ENCODE measurements around the gene MYO5B.

The MYO5B gene

GRCh38 chr18:49894517-49895226, 300.3 kb downstream of the MYO5B start:
- TF ChIP-seq CTCF (IDR thresholded peaks at IDR 0.05; ENCODE audit: borderline replicate concordance, extremely low read depth, low read length, poor library complexity, severe bottlenecking) (no peak), EZH2 (IDR thresholded peaks at IDR 0.05; ENCODE audit: borderline replicate concordance, low read depth, low read length, severe bottlenecking) (no peak)
- ATAC-seq (ENCODE audit: insufficient read depth, low read depth): no peak

GRCh38 chr18:49893036-49893435, 301.9 kb downstream of the MYO5B start:
- Histone ChIP-seq H3K9ac (ENCODE audit: low read depth, low read length) (no peak overlapping the region), H3K27ac (ENCODE audit: low read length) (no peak overlapping the region), H3K27me3 (ENCODE audit: insufficient read depth, low read length, poor library complexity) (no peaks in the 10 kb centered on the region), H3K79me2 (ENCODE audit: insufficient read depth, low read length) (no peaks in the 10 kb centered on the region), H3K4me2 (ENCODE audit: insufficient read depth, low read length) (no peak overlapping the region), H3K36me3 (ENCODE audit: insufficient read depth, low read length) (no peaks in the 10 kb centered on the region), H3K4me1 (ENCODE audit: insufficient read depth, low read length) (no peaks in the 10 kb centered on the region), H3K4me3 (ENCODE audit: low read depth in 1 of 2, low read length in 2 of 2) (no peak overlapping the region), H3K9me3 (ENCODE audit: insufficient read depth, low read length, severe bottlenecking) (no peaks in the 10 kb centered on the region), H2AFZ (ENCODE audit: low read depth, low read length) (no peak overlapping the region), H4K20me1 (ENCODE audit: insufficient read depth, low read length) (peaks cover 6% of the 10 kb centered on the region; the same call in 1 of the 2 replicates)
- TF ChIP-seq EZH2 (IDR thresholded peaks at IDR 0.05; ENCODE audit: borderline replicate concordance, low read depth, low read length, severe bottlenecking) (no peak), CTCF (IDR thresholded peaks at IDR 0.05; ENCODE audit: borderline replicate concordance, extremely low read depth, low read length, poor library complexity, severe bottlenecking) (no peak)
- ATAC-seq (ENCODE audit: insufficient read depth, low read depth) (no peak), DNase-seq (no peak)

More at GRCh38 chr18:49894517-49895226, 300.3 kb downstream of the MYO5B start:
- Histone ChIP-seq H3K4me3 (ENCODE audit: low read depth in 1 of 2, low read length in 2 of 2) (no peak overlapping the region), H2AFZ (ENCODE audit: low read depth, low read length) (no peak overlapping the region), H3K79me2 (ENCODE audit: insufficient read depth, low read length) (no peaks in the 10 kb centered on the region), H4K20me1 (ENCODE audit: insufficient read depth, low read length) (peaks cover 6% of the 10 kb centered on the region; the same call in 1 of the 2 replicates), H3K9ac (ENCODE audit: low read depth, low read length) (no peak overlapping the region), H3K36me3 (ENCODE audit: insufficient read depth, low read length) (no peaks in the 10 kb centered on the region), H3K27me3 (ENCODE audit: insufficient read depth, low read length, poor library complexity) (no peaks in the 10 kb centered on the region), H3K4me2 (ENCODE audit: insufficient read depth, low read length) (no peak overlapping the region), H3K27ac (ENCODE audit: low read length) (no peak overlapping the region), H3K4me1 (ENCODE audit: insufficient read depth, low read length) (no peaks in the 10 kb centered on the region), H3K9me3 (ENCODE audit: insufficient read depth, low read length, severe bottlenecking) (no peaks in the 10 kb centered on the region)
- DNase-seq: no peak

GRCh38 chr18:49892148-49892924, 302.6 kb downstream of the MYO5B start:
- no peaks in the 10 kb centered on the region for H3K79me2 ChIP-seq (ENCODE audit: insufficient read depth, low read length)

More at GRCh38 chr18:49892148-49892924, 302.6 kb downstream of the MYO5B start:
- TF ChIP-seq EZH2 (IDR thresholded peaks at IDR 0.05; ENCODE audit: borderline replicate concordance, low read depth, low read length, severe bottlenecking) (no peak), CTCF (IDR thresholded peaks at IDR 0.05; ENCODE audit: borderline replicate concordance, extremely low read depth, low read length, poor library complexity, severe bottlenecking) (no peak)
- DNase-seq: no peak
- Histone ChIP-seq H3K36me3 (ENCODE audit: insufficient read depth, low read length) (no peaks in the 10 kb centered on the region), H3K4me3 (ENCODE audit: low read depth in 1 of 2, low read length in 2 of 2) (no peak overlapping the region), H3K9me3 (ENCODE audit: insufficient read depth, low read length, severe bottlenecking) (no peaks in the 10 kb centered on the region), H3K9ac (ENCODE audit: low read depth, low read length) (no peak overlapping the region), H3K27ac (ENCODE audit: low read length) (no peak overlapping the region), H3K27me3 (ENCODE audit: insufficient read depth, low read length, poor library complexity) (no peaks in the 10 kb centered on the region), H3K4me2 (ENCODE audit: insufficient read depth, low read length) (no peak overlapping the region), H4K20me1 (ENCODE audit: insufficient read depth, low read length) (peaks cover 6% of the 10 kb centered on the region; the same call in 1 of the 2 replicates), H3K4me1 (ENCODE audit: insufficient read depth, low read length) (no peaks in the 10 kb centered on the region), H2AFZ (ENCODE audit: low read depth, low read length) (no peak overlapping the region)
- no peak for ATAC-seq (ENCODE audit: insufficient read depth, low read depth)

All from DND-41 (cell line).